Activated T-cell treated with anti-CD3 and anti-CD28 coated beads for 4 hours (primary cell): ENCODE data around the gene GSE1.
"Not testable (repeated sequence)": the region's sequence is repeated elsewhere in the genome, so short reads cannot be mapped to it uniquely, and the experiment has no call there.

ENCODE experiments used
- DNase-seq: peaks from one replicate; pipeline ENCODE4 v3.0.0-alpha.2; 2020

The GSE1 gene

DNA sequence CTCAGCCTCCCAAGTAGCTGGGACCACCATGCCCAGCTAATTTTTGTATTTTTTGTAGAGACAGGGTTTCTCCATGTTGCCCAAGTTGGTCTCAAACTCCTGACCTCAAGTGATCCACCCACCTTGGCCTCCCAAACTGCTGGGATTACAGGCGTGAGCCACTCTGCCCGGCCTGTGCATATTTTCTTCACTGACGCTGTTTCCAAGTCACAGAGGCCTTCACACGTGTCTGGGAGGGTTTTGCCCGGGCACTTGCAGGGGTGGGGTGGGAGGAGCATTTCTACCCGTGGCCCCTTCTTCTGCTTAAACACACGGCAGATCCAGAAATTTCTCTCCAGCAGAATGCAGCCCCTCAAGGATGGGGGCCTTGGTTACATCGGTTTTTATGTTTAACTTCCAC is 20.8 kb upstream of the GSE1 start:
- not testable (repeated sequence) for DNase-seq

DNA sequence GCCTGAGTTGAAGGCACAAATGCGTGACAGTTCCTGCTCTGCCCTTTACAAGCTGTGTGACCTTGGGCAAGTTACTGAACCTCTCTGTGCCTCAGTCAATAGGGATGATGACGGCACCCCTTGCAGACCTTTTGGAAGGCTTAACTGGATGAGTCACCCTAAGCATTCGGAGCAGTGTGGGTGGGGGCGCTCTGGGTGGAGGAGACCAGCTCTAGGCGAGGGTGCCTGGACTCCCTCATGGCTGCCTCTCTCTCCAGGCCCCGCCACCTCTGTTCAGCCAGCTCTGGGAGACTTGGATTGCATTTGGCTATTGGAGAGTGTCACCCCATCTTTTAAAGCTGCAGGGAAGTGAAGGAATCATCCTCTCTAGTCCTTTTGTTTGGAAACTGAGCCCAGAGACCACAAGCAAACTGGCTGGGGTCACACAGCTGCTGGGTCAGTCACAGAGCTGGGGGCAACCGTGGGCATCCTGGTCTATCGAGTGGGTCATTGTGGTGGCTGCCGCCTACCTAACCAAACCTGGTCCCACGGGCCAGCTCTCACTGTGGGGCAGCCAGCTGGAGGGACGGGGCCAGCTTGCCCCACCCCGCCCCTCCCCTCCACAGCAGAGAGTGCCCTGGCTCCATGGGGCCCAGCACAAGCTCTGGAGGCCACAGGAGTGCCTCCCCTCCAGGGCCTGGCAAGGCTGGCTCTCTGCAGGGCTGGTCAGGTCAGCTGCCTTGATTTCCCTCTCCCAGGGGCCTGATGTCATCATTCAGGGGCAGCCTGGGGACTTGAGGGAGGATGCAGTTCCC is 20.2 kb upstream of the GSE1 start:
- no peak for DNase-seq

DNA sequence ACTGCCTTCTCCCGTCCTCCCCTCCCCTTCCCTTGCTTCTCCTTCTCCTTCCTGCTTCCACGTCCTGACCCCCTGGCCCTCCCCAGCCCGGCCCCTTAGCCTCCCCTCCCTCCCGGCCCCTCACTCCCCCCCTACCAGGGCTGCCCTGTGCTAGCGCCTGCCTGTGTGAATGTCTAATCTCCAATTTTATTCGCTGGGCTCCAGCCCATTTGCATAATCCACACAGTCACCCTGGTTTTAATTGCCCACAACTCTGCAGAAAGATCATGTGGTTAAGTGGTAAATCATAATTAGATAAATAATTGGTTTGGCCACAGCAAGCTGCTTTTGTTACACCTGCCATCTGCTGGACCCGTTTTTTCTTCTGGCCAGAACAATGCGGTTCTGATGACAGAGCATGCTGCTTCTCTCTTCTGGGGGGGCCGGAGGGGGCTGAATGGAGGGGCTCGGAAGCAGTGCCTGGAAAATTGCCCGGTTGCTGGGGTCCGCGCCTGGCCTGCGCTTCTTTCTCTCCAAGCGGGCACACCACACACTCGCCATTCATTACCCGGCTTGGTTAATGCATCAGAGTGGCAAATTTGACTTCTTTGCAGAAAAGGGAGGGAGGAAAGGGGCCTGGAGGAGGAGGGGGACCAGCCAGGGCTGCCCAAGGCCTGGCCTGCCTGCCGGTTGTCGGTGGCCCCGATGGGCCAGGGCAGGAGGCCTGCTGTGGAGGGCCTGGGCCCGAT is 19.5 kb upstream of the GSE1 start:
- DNase-seq, result no peak

DNA sequence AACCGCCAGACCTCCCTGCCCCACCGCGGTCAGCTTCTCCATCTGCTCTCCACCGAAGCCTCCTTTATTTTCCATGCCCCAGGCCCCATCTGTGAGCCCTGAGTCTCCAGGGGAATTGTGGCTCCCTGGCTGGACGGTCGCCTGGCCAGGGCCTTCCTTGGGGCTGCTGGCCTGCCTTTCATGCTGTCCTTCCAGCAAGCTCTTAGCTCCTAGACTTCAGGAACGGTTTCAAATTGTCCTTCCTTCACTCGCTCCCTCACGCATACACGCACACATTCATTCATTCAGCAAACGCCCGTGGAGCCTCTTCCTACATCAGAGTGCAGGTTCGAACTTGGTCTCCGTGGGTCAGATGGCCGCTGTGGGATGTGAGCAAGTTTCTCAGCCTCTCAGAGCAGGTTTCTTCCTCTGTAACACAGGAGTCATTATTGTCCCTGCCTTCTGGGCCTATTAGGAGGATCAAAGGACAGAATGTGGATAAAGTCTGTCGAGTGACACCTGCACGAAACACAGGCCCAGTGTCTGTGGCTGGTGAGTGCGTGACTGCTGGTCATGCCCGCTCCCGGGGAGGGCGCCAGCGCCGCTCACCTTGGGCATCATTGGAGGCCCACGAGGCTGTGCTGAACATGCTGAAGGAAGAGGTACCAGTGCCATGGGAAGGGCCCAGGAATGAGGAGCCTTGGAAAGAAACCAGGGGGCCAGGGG is 18.7 kb upstream of the GSE1 start:
- no peak for DNase-seq

DNA sequence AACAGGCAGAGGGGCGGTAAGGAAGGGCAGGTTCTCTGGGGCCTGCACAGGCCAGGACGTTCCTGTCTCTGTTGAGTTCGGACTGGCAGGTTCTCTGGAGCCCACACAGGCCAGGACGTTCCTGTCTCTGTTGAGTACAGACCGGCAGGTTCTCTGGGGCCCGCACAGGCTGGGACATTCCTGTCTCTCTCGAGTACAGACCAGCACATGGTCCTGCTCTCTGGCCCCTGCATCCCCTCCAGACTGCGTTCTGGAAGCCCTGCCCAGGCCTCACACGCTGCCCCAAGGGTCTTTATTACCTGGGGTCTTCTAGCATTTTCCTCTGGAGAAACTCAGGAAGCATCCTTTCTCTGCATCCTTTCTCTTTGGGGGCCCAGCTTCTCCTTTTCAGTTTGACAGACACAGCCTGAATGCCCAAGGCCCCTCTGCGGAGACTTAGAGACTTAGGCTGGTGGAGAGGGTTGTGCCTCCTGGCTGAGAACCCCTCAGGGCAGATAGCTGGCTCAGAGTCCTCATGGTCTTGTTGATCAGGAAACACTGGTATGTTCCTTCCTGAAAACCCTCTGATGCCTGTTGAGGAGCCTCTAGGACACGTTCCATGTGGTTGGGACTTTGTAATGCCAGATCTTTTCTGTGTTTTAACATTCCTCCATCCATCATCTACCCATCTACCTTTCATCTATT is 18.0 kb upstream of the GSE1 start:
- DNase-seq, result no peak

DNA sequence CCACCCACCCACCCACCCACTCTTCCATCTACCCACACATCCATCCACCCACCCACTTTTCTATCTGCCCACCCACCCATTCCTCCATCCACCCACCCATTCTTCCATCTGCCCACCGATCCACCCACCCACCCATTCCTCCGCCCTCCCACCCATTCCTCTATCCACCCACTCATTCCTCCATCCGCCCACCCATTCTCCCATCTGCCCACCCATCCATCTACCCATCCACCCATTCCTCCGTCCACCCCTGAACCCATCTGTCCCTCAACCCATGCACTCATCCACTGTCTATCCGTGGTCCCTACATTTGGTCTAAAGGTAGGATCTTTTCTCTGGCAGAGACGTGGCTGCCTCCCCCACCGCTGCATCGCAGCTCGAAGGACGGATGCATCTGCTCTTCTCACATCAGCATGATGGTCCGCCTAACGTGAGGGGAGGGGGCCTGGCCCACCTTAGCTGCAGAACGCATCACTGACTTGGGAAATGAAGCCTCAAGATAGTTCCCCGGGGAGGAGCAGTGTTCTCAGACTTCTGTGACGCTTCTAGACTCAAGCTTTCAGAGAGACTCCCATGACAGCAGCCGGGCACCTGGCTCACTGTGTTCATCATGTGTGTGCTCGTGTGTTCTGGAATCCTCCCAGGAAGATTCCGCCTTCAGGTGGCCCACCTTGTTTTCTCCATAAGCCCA is 17.2 kb upstream of the GSE1 start:
- DNase-seq, result no peak

DNA sequence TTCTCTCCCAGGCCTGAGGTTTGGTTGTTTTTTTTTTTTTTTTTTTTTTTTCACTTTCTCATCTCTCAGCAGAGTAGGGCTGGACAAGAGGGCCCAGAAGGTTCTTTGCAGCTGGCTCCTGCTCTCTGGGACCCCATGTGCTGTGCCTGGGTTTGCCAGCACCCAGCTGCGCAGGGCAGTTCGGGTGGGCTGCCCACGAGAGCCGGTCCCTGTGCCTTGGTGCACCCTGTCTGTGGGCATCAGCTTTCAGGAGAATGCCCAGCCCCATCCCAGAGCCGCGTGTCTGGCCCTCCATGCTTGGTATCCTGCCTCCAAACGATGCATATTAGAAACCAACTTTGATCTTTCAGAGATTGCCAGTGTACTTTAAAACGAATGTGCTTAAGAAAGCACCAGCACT is 15.0 kb upstream of the GSE1 start:
- no peak for DNase-seq

DNA sequence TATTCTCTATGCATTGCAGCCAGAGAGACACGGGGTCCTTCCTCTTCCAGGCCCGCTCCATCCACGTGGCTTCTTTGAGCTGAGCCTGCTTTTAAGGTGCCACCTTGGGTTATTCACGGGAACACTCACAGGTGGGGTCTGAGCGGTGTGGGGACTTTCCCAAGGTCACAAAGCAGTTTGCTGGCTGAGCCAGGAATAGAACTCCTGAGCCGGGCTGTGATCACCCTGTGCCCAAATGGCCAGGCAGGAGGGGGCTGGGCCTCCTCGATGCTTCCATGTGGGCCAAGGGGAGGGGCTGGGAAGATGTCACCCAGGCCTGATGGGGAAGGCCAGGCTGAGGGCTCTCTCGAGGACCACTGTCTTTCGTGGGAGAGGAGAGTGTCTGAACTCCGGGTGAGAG is 13.0 kb upstream of the GSE1 start:
- no peak for DNase-seq

DNA sequence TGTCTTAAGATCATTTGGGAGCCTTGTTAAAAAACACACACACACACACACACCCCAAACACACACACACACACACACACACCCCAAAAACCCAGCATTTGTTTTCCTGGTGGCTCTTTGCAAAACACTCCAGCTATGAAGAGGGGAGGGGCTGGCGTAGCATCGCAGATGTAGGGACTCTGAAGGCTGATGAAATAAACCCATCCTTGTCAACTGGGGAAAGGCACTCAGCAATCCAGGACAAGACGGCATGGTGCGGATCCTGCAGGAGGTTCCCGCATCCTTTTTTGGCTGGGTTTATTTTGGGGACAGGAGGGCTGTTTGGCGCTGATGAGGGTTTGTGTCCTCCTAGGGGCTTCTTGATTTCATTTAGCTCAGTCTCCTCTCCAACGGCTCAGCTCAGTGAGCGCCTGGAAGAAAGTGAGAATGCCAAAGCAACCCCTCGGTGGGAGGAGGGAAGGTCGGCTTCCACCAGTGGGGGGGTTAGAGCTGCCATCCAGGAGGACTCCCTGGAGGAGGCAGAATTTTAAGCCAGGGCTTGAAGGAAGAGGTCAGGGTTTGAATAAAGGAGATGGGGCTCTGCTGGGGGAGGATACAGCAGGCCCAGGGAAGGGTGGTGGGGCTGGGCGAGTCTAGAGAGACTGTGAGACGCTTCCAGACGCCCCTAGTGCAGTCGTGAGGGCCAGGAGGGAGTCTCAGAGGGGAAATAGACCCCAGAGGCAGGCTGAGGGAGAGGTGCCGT is 12.4 kb upstream of the GSE1 start:
- DNase-seq, result no peak

DNA sequence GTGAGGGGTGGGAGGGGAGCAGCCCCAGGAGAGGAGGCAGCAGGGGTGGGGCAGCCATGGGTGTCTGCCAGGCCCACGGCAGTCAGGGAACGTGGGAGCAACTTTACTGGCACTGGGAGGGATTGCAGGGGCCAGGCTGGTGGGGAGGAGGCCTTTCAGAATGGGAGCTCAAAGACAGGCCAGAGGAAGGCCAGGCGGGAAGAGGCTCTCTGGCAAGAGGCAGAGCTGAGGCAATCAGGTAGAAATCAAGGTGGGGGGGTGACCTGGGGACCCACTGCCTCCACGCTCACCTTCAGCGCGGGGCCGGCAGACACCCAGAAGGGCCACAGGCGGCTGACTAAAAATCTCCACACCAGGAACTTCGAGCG is 11.9 kb upstream of the GSE1 start:
- DNase-seq, result no peak

DNA sequence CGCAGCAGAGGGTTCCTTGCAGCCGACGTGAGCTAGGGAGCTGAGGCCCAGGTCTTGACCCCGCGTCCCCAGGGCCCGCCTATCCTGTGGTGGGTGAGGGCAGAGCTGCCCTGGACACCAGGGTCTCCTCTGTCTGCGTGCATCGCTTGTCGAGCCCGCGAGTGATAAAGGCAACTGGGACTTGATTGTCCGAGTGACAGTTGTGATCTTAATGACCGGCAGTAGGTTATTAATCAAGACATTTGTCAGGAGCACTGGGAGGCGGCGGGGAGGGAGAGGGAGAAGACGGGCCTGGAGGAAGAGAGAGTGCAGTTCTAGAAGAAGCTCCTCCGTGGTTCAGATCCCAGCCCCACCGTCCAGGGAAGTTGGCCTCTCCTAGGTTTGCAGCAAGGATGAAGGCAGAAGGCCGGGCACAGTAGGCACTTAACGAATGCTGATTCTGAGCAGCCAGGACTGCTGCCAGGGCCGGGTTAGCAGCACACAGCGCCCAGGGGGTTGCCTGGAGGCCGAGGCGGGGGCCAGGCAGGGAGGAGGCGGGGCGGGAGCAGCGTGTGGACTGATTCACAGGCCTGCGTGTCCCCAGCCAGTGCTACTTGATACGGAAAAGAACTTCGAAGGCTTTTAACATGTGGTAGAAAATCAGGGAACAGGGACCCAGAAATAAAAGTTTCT is 11.3 kb upstream of the GSE1 start:
- no peak for DNase-seq

DNA sequence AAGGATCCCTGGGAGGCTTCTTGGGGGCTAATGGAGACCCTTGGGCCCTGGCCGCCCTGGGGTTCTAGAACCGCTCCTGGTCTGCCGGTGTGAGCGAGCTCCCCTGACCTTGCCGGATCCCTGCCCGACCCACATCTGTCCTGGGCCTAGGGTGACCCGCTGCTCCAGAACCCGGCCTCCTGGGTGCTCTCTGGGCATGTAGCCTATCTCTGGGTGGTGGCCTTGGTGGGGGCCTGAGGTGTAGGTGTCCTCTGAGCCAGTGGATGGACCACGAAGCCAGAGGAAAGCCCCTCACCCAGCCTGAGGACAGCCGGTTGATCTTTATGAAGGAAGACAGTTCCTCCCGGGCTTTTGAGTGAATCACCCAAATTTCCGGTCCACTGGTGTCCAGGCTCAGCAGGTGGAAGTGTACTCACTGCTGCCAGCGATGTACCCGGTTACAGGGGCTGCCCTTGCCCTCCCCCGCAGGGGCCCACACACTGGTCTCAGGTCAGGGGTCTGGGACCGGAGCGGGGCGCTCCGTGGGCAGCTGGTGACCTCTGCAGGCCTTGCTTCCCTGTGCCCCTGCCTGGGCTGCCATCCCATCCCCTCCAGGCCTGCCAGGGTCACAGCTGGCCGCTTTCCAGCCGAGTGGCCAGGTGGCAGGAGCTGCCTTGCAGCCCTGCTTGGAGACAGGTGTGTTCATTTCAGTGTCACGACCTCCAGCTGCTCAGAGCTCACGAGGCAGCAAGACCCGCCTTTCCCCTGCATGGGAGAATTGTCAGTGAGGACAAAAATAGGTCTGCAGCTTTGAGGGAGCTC is 10.5 kb upstream of the GSE1 start:
- DNase-seq, result no peak

DNA sequence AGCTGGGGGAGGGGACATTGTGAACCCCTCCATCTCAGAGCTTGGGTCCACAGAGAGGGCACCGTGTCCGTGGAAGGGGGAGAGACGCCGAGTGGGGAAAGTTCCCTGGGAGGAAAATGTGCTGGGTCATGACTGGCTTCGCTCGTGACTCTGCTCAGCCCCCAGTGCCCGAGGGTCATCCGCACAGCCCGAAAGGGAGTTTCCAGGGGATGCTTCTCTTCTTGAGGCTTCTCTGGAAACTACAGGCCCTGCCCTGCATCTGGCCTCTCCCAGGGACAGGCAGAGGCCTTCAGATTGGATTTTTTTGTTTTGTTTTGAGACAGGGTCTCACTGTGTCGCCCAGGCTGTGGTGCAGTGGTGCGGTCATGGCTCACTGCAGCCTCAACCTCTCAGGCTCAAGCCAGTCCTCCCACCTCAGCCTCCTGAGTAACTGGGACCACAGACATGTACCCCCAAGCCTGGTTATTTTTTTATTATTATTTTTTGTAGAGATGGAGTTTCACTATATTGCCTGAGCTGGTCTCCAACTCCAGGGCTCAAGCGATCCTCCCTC is 9.8 kb upstream of the GSE1 start:
- DNase-seq, result no peak

DNA sequence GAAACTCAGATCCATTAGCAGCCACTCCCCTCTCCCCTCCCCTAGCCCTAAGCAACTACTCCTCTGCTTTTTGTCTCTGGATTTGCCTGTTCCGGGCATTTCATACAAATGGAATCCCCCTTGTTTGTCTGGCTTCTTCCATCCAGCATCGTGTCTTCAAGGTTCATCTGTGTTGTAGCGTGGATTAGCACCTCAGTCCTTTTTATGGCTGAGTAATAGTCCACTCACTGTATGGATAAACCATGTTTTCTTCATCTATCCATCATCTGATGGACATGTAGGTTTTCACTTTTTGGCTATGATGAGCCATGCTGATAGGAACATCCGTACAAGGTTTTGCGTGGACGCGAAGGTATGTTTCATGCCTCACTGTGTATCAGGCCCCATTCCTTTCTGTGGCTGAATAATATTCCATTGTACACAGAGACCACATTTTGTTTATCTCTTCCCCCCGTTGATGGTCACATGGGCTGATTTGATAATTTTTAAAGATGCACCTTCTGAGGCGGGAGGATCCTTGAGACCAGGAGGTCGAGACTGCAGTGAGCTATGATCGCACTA is 8.9 kb upstream of the GSE1 start:
- no peak for DNase-seq

DNA sequence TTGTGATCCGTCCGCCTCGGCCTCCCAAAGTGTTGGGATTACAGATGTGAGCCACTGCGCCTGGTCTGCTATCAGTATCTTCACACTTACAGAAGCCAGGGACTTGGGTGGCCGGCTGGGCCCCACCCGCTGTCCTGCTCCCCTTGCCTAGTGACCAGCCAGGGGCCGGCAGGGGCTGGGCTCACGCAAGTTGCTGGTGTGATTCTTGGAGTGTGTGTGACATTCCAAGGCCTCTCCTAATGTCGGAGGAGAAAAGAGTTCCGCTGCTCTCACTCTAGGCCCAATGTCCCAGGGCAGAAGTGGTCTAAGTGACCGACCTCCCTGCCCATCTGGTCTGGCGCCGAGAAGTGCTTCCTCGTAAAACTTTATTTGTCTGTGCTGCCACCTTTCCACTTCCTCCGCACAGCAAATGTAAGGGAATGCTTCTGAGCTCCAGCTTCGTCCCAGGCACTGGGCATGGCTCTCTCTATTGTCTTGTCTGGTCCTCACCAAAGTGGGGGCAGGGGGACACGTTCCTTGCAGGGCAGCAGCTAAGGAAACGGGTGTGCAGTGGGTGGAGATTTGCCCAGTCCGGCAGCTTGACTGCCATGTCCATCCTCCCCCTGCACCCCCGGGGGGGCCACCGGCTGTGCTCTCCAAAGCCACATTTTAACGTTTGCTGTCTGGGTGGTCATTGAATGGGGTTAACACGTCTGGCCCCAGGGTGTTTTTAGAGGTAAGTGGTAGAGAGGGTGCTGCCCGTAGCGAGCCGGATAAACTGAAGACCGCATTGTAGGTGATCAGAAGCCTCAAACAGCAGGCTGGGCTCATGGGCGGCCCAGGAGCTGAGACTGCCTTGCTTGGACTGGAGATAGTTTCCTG is 7.8 kb upstream of the GSE1 start:
- no peak for DNase-seq

DNA sequence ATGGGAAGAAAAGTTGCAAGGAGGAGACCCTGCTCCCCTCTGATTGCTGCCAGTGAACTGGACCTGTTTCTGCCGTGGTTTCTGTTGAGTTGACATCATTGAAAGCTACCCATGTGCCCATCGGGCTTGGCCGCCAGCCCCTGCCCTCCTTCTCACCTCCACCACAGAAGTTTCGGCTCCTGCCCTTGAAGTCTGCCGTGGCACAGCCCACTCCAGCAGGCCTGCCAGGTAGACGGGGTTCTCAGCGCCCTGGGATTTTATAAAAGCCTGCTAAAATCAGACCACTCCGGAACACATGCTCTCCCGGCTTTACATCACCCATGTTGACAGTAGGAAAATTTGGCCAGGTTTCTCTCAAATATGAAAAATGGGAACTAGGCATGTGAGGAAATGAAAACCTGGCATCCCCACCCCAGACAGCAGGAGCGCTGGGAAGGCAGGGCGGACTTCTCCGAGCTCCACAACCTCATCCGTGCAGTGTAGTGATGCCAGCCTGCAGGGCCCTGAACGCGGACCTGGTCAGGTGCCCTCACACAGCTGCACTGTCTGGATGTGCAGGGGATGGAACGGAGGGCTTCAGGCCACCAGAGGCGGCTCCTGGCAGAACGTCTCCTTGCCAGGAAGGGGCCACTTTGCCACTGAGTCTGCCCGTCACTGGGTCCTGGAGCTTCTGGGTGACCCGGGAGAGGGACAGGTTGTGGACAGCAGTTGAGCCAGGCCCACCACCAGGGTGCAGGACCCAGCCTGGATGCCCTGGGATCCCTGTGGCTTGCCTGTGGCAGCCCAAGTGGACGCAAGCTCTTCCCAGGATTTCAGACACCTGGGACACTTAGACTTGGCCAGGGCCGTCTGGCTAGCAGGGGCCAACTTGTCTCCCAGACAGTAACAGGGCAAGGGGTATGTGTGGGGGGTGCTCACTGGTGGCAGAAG is 6.9 kb upstream of the GSE1 start:
- no peak for DNase-seq

DNA sequence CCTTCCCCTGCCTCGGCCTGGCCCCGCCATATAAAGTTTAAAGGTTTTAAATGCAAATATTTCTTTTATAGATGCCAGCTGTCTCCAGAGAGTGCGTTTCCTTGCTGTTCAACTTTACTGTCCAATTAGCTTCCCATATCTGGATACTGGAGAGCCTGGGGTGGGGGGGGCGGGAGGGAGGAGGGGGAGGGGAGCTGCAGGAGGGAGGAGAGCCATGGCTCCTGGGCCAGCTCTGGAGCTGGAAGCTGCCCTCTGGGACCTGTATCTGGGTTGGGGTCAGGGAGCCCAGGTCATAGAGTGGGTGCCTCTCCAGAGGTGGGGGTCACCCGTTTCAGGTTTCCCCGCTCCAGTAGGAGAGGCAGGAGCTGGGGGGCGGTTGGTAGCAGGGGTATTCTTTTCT is 6.2 kb upstream of the GSE1 start:
- no peak for DNase-seq

DNA sequence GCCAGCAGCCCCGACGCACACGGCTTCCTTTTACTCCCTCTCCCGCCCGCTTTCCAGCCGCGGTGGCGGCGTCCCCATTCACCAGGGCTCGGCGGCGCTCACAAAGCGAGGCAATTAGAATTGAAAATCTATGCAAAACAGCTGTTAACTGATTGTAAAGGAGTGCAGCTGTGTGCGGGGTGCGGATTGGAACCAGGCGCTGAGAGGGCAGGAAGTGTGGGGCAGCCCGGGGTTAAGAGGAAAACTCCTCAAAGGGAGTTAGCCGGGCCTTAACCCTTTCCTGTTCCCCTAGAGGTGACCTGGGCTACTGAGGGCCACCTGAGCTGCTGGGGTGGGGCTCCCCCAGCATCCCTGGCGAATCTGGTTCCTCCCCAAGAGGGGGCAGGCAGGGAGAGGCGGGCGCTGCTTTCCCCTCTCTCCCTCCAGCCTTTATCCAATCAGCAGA is 5.8 kb upstream of the GSE1 start:
- DNase-seq, result no peak
